ENCODE data around the gene ITIH5. TPM values are rescaled to one million over a fixed set of nuclear protein-coding genes. Genes with fewer than 3 reads are reported as not detected.

ITIH5 gene
- total and polyA plus RNA-seq, 2 of the 13 experiments (the other 11 are each of a cell fraction or from before 2014, with no cell fraction given): 4.7 to 8.9 TPM

DNA sequence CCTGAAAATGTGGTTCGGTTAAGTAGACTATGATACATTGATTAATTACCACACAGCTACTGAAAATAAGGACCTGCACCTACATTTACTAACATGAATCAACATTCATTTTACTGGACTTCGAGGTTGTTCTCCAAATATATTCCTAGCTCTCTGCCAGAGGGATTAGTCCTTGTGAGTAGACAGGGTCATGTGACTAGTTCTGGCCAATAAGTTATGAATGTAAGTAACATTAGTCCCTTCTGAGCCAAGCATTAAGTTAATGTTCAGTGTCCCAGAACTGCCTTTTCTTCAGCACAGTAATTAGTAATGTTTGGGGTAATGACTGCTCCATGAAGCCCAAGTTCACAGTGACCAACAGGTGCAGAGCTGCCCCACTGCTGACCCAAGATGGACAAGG lies 9.2 kb downstream of the ITIH5 start:
- no peak overlapping the region for H3K4me3 ChIP-seq (replicated peaks in 1 of 3; ENCODE audit: insufficient read depth in 1 of 3, low read depth in 2 of 3, low read length in 3 of 3)
- DNase-seq (ENCODE audit: low spot score): no peak
- POLR2A ChIA-PET: no interaction called here
- 73% methylated on average over 2 of the region's 2 CpGs for WGBS (ENCODE audit: low lambda C conversion rate)
- H3K9me3 ChIP-seq (ENCODE audit: low read length): no peaks in the 10 kb centered on the region
- in situ Hi-C loops (cut with HindIII; ENCODE audit: extremely low pct_ligation_motif_present, low pct_unique_long_range_greater_than_20kb) (no loop called here), intact Hi-C loops (cut with micrococcal nuclease; ENCODE audit: unreplicated experiment) (no loop called here)
- no peak for ATAC-seq
- H3K27me3 ChIP-seq (ENCODE audit: control insufficient read depth in 1 of 2, insufficient read depth in 2 of 2, low read length in 2 of 2): no peaks in the 10 kb centered on the region
- H3K79me2 ChIP-seq (ENCODE audit: insufficient read depth, low read length): no peaks in the 10 kb centered on the region
- no peak overlapping the region for H3K4me2 ChIP-seq (ENCODE audit: low read depth, low read length)
- H3K9ac ChIP-seq (ENCODE audit: insufficient read depth, low read depth, low read length): no peak overlapping the region
- FAIRE-seq: no peak
- no peaks in the 10 kb centered on the region for H4K20me1 ChIP-seq (ENCODE audit: insufficient read depth, low read length)
- H3K36me3 ChIP-seq (replicated peaks in 1 of 2; ENCODE audit: control insufficient read depth in 1 of 2, insufficient read depth in 2 of 2, low read length in 2 of 2): no peaks in the 10 kb centered on the region
- peaks cover 5% of the 10 kb centered on the region; the same call in 1 of the 2 replicates for H3K4me1 ChIP-seq (ENCODE audit: insufficient read depth, low read length)
- BruUV-seq (replicated peaks): no TSS peak
- CTCF ChIA-PET (ENCODE audit: low intra/inter-chr PET ratio, low total read pairs): no interaction called here
- no peak overlapping the region for H2AFZ ChIP-seq (ENCODE audit: low read length)
- H3K27ac ChIP-seq (ENCODE audit: extremely low read length, insufficient read depth, low read length): no peak overlapping the region
- TF ChIP-seq THRA (CRISPR knock-in tag; IDR thresholded peaks at IDR 0.05; ENCODE audit: borderline replicate concordance) (no peak), ZMYM3 (CRISPR knock-in tag; IDR thresholded peaks at IDR 0.05) (no peak), ATF7 (IDR thresholded peaks at IDR 0.05) (no peak), ATF7 (CRISPR knock-in tag; IDR thresholded peaks at IDR 0.05) (no peak), ZNF788 (CRISPR knock-in tag; IDR thresholded peaks at IDR 0.05; ENCODE audit: borderline replicate concordance) (no peak), HNRNPK (IDR thresholded peaks at IDR 0.05; ENCODE audit: low read depth, low read length, poor library complexity, severe bottlenecking) (no peak), ARID5B (CRISPR knock-in tag; IDR thresholded peaks at IDR 0.05) (no peak), ZNF296 (CRISPR knock-in tag; conservative IDR thresholded peaks at IDR 0.05) (no peak), MZF1 (CRISPR knock-in tag; IDR thresholded peaks at IDR 0.05; ENCODE audit: borderline replicate concordance) (no peak), MLXIP (CRISPR knock-in tag; IDR thresholded peaks at IDR 0.05; ENCODE audit: borderline replicate concordance) (no peak), MYPOP (CRISPR knock-in tag; IDR thresholded peaks at IDR 0.05) (no peak), RXRA (CRISPR knock-in tag; IDR thresholded peaks at IDR 0.05) (no peak), STAG1 (CRISPR knock-in tag; IDR thresholded peaks at IDR 0.05) (no peak), NAIF1 (CRISPR knock-in tag; IDR thresholded peaks at IDR 0.05; ENCODE audit: borderline replicate concordance) (no peak), ZNF792 (CRISPR knock-in tag; IDR thresholded peaks at IDR 0.05) (no peak), ZNF816 (CRISPR knock-in tag; IDR thresholded peaks at IDR 0.05; ENCODE audit: borderline replicate concordance) (no peak), ASH2L (IDR thresholded peaks at IDR 0.05; ENCODE audit: insufficient read length, low read depth, low read length) (no peak)
